GM18502 (cell line): ENCODE data around the gene CARS2.

Source experiments
- ATAC-seq: cut with Tn5 transposase; IDR thresholded peaks from one replicate; pipeline ENCODE4 v1.9.1; 2021; ENCODE audit warnings: mild to moderate bottlenecking; ENCODE audit not compliant: unreplicated experiment, poor library complexity

The CARS2 gene

DNA sequence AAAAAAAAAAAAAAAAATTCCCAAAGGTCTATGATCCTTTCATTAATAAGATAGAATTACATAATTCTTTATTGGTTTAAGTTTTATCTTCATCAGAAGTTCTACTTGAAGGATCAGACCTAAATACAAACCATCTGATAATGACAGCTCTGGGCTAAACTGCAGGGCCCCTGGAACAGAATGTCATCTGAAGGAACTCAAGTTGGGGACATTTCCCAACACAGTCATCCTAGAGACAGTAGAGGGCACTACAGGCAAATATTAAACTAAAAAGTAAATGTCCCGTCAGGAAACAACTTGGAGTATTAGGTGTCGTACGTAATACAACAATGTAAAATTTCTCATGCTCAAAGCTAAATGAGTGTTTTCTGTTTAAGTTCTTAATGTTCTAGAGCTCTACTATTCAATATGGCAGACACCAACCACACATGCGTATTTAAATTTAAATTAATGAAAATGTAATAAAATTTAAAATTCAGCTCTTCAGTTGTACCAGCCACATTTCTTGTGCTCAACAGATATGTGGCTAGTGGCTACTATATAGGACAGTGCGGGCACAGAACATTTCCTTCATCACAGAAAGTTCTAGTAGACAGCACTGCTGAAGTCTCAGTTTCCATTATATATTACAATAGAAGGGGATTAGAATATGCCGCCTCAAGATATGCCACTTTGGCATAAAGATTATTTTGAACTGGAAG lies 112.3 kb downstream of the CARS2 start:
- peak; percentile 82 for ATAC-seq

DNA sequence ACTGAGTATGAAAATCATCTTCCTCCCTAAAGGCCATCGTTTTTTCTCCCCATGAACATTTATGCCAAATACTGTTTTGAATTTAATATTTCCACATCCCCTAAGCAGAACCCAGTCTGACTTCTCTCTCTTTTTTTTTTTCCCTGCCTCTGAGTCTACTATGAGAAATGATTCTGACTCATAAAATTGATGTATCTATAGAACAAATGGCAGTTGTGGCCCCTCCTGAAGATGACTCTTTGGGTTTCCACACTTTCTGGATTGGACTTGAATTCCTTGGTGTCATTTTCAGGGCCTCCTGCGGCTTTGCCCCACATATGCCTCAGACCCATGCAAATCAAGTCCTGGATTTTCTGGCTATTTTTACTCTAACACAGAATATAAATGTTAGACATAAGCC lies 113.3 kb downstream of the CARS2 start:
- ATAC-seq = no peak
